Stimulated activated naive B cell treated with anti-CD40 and anti-IgM and Interleukin-4, amounts not matched to agents 10 μg/mL and 1 μg/mL and 100 μg/mL, for 72 hours (primary cell): ENCODE results near the gene GGA1.
"Not testable (repeated sequence)": the region's sequence is repeated elsewhere in the genome, so short reads cannot be mapped to it uniquely, and the experiment has no call there.

Experiments
- ATAC-seq, 2 donors: fragments of 150-1000 bp; cut with Tn5 transposase; replicated peaks; 2 replicates each; pipeline ENCODE4 v1.10.0; 2021; ENCODE audit warnings: moderate library complexity in 1 of 2
- DNase-seq: peaks from one replicate; pipeline ENCODE4 v3.0.0; 2021
- H3K27ac Mint-ChIP-seq: one replicate; pipeline ENCODE4 v1.8.0; 2022; ENCODE audit warnings: mild to moderate bottlenecking, mixed read lengths
- H3K27me3 Mint-ChIP-seq, 2 donors: one replicate each; pipeline ENCODE4 v1.8.0; 2022; ENCODE audit warnings: mixed read lengths in 2 of 2
- H3K36me3 Mint-ChIP-seq, 2 donors: one replicate each; pipeline ENCODE4 v1.8.0; 2022; ENCODE audit warnings: mixed read lengths in 2 of 2, mild to moderate bottlenecking in 1 of 2
- H3K4me1 Mint-ChIP-seq, 2 donors: one replicate each; pipeline ENCODE4 v1.8.0; 2022; ENCODE audit warnings: mixed read lengths in 2 of 2, mild to moderate bottlenecking in 1 of 2
- H3K4me3 Mint-ChIP-seq, 2 donors: one replicate each; pipeline ENCODE4 v1.8.0; 2022; ENCODE audit warnings: mild to moderate bottlenecking in 2 of 2, mixed read lengths in 2 of 2, moderate library complexity in 1 of 2
- H3K9me3 Mint-ChIP-seq, 2 donors: one replicate each; pipeline ENCODE4 v1.8.0; 2022; ENCODE audit warnings: mixed read lengths in 2 of 2, mild to moderate bottlenecking in 1 of 2

The GGA1 gene

DNA sequence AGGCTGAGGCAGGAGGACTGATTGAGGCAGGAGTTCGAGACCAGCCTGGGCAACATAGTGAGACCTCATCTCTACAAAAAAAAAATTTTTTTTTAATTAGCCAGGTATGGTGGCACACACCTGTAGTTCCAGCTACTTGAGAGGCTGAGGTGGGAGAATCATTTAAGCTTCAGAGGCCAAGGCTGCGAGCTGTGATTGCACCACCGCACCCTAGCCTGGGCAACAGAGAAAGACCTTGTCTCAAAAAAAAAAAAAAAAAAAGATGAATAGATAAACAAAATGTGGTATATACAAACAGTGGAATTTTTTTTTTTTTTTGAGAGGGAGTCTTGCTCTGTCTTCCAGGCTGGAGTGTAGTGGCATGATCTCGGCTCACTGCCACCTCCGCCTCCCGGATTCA is 17.6 kb upstream of the GGA1 start:
- Mint-ChIP-seq H3K27me3 (peaks cover 4 to 26% of the 10 kb centered on the region in 2 donors), H3K4me1 (peaks cover 13 to 24% of the 10 kb centered on the region in 2 donors)
- not testable (repeated sequence) for H3K27ac Mint-ChIP-seq, ATAC-seq, H3K4me3 Mint-ChIP-seq, H3K36me3 Mint-ChIP-seq, DNase-seq, H3K9me3 Mint-ChIP-seq

DNA sequence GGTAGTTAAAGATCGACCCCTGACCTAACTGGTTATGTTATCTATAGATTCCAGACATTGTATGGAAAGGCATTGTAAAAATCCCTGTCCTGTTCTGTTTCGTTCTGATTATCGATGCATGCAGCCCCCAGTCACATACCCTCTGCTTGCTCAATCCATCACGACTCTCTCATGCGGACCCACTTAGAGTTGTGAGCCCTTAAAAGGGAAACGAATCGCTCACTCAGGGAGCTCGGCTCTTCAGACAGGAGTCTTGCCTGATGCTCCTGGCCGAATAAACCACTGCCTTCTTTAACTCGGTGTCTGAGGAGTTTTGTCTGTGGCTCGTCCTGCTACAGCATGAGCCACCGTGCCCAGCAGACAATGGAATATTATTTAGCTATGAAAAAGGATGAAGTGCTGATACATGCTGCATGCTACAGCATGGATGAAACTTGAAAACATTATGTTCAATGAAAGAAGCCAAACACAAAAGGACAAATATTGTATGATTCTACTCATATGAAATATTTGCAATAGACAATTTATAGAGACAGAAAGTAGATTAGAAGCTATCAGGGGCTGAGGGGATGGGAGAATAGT is 16.7 kb upstream of the GGA1 start:
- no peak for DNase-seq
- peak overlapping the region; percentile 47 for H3K27ac Mint-ChIP-seq
- no peaks in the 10 kb centered on the region for H3K9me3 Mint-ChIP-seq
- no peaks in the 10 kb centered on the region for H3K36me3 Mint-ChIP-seq
- peaks cover 4 to 20% of the 10 kb centered on the region in 2 donors for H3K27me3 Mint-ChIP-seq
- peak overlapping the region; percentile 79 to 87 for H3K4me3 Mint-ChIP-seq
- peaks cover 13 to 24% of the 10 kb centered on the region in 2 donors for H3K4me1 Mint-ChIP-seq
- ATAC-seq = no peak

DNA sequence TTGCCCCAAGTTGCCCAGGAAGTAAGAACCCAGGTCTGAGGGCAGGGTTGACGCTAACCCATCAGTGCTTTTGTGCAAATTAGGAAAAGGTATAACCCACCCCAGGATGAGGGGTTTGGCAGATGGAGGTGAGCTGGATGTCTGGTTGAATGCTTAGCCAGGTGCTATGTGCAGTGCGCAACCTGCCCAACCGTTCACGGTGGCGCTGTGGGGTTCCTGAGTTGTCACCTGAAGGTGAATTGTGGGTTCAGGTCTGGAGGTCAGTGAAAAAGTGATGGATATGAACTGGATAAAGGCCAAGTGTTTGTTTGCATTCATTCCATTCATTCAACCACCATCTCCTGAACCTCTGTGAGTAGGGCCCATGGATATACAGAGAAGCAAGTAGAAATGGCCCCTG is 14.4 kb upstream of the GGA1 start:
- Mint-ChIP-seq H3K27ac (no peak overlapping the region), H3K36me3 (no peaks in the 10 kb centered on the region), H3K4me3 (no peak overlapping the region), H3K9me3 (no peaks in the 10 kb centered on the region), H3K4me1 (peaks cover 11 to 19% of the 10 kb centered on the region in 2 donors), H3K27me3 (peaks cover 3 to 10% of the 10 kb centered on the region in 2 donors)
- no peak for ATAC-seq
- DNase-seq = no peak

DNA sequence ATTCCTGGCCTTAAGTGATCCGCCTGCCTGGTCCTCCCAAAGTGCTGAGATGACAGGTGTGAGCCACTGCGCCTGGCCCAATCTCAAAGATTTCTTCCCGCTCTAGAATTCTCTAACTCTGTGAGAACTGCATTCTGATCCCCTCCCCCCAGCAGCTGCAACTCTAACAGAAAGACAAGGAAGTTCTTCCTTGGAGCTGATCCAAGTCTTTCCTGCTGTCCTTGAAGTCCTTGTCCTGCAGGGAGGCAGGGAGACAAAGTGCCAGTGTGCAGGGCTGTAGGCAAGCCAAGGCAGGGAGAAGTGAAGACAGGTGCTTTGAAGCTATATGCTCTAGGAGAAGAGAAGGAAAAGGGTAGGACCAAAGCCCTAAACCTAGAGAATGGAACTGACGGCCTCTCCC is 9.5 kb upstream of the GGA1 start:
- ATAC-seq (no peak), DNase-seq (no peak)
- no peak overlapping the region for H3K27ac Mint-ChIP-seq
- no peaks in the 10 kb centered on the region for H3K36me3 Mint-ChIP-seq
- no peak overlapping the region for H3K4me3 Mint-ChIP-seq
- H3K4me1 Mint-ChIP-seq = peaks cover 1 to 9% of the 10 kb centered on the region in 2 donors
- peaks cover 20 to 25% of the 10 kb centered on the region in 2 donors for H3K27me3 Mint-ChIP-seq
- no peaks in the 10 kb centered on the region for H3K9me3 Mint-ChIP-seq

DNA sequence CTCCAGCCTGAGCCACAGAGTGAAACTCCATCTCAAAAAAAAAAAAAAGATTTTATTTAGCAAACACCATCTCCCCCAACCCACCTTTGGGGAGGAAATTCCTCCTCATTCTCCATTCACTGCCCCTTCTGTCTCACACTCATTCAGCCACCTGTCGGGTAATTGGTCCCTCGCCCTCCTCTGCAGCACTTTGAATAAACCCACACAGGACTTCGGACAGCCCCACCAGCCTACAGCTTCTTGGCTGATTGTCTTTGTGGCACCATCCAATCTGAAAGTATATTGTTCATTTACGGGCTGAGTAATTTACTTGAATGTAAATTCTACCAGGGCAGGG is 7.5 kb upstream of the GGA1 start:
- ATAC-seq = peak in 1 of 2 donors; percentile 10
- H3K4me1 Mint-ChIP-seq = peaks cover 1 to 9% of the 10 kb centered on the region in 2 donors
- H3K27me3 Mint-ChIP-seq = peaks cover 27 to 29% of the 10 kb centered on the region in 2 donors
- DNase-seq = no peak
- H3K4me3 Mint-ChIP-seq = no peak overlapping the region
- H3K27ac Mint-ChIP-seq = no peak overlapping the region
- H3K9me3 Mint-ChIP-seq = no peaks in the 10 kb centered on the region
- no peaks in the 10 kb centered on the region for H3K36me3 Mint-ChIP-seq

DNA sequence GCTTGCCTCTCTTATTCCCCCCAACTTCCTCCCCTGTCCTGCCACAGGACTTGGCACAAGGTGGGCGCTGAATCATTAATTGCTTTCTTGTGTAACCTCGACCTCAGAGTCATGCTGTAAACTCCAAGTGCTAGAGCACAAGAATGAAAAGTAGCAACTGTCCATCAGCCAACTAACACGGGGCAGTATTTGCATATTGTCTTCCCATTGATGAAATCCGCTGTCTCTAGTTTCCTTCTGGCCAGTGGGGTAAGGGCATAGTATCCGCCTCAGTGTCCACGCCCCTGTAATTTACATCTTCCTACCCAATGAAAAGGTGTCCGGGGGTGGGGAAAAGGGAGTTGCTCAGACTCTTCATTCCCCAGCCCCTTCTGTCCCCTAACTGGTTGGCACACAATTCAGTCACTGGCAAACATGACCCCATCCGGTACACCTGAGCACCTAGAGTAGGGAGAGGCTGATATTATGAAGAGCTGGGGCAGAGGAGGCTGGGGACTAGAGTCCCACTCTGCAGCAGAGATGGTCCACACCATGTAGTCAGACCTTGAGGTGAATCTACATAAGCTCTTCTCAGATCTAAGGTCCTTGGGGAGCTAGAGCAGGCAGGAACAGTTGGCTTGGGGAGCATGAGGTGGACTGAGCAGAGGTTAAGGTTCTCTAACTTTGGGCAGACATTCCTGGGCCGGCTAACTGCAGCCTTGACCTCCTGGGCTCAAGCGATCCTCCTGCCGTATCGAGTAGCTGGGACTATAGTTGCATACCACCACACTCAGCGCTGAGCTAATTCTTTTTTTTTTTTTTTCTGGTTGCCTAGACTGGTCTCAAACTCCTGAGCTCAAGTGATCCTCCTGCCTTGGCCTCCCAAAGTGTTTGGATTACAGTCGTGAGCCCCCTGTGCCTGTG is 6.8 kb upstream of the GGA1 start:
- H3K4me3 Mint-ChIP-seq = no peak overlapping the region
- no peaks in the 10 kb centered on the region for H3K9me3 Mint-ChIP-seq
- peak; percentile 42 to 48 for ATAC-seq
- no peak overlapping the region for H3K27ac Mint-ChIP-seq
- peaks cover 1 to 10% of the 10 kb centered on the region in 2 donors for H3K4me1 Mint-ChIP-seq
- H3K27me3 Mint-ChIP-seq = peaks cover 27 to 29% of the 10 kb centered on the region in 2 donors
- DNase-seq = no peak
- no peaks in the 10 kb centered on the region for H3K36me3 Mint-ChIP-seq

DNA sequence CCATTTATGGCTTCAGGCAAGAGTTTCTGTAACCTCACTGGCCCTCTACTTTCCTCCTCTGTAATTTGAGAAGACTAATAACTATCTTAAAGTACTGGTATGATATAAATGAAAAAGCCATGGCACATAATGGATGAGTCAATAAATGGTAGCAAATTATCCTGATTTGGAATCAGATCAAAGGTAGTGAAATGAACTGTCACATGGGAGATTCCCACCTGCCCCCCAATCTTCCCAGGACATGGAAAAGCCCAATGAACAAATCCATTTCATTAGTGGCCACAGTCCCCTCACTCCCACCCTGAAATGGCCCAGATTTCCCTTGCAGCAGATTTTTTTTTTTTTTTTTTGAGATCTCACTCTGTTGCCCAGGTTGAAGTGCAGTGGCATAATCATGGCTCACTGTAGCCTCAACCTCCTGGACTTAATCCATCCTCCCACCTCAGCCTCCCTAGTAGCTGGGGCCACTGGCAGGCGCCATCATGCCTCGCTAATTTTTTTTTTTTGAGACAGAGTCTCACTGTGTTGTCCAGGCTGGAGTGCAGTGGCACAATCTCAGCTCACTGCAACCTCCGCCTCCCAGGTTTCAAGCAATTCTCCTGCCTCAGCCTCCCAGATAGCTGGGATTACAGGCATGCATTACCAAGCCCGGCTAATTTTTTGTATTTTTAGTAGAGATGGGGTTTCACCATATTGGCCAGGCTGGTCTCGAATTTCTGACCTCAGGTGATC is 5.9 kb upstream of the GGA1 start:
- not testable (repeated sequence) for ATAC-seq

DNA sequence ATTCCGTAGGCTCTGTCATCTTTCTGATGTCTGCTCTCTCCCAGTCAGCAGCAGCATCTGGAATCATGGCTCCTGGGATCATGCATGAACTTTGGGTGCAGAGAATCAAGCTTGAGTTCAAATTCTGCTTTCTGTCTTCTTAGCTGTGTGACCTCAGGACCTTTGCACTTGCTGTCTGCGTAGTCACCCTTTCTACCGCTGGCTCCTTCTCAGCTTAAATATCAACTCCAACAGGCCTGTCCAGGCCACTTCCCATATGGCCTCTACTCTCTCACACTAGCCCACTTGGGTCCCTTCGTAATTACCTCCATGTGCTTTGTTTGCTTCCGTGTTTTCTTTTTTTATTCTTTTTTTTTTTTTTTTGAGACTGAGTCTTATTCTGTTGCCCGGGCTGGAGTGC is 4.6 kb upstream of the GGA1 start:
- no peak for ATAC-seq
- no peak for DNase-seq
- Mint-ChIP-seq H3K27me3 (peaks cover 26 to 29% of the 10 kb centered on the region in 2 donors), H3K27ac (no peak overlapping the region), H3K4me3 (no peak overlapping the region), H3K4me1 (peaks cover 10 to 21% of the 10 kb centered on the region in 2 donors), H3K9me3 (no peaks in the 10 kb centered on the region), H3K36me3 (no peaks in the 10 kb centered on the region)

More for the DNA sequence above, 5.9 kb upstream of the GGA1 start:
- H3K4me3 Mint-ChIP-seq, H3K9me3 Mint-ChIP-seq, DNase-seq, H3K27ac Mint-ChIP-seq, H3K36me3 Mint-ChIP-seq: not testable (repeated sequence)
- peaks cover 5 to 15% of the 10 kb centered on the region in 2 donors for H3K4me1 Mint-ChIP-seq
- H3K27me3 Mint-ChIP-seq = peaks cover 27 to 29% of the 10 kb centered on the region in 2 donors

DNA sequence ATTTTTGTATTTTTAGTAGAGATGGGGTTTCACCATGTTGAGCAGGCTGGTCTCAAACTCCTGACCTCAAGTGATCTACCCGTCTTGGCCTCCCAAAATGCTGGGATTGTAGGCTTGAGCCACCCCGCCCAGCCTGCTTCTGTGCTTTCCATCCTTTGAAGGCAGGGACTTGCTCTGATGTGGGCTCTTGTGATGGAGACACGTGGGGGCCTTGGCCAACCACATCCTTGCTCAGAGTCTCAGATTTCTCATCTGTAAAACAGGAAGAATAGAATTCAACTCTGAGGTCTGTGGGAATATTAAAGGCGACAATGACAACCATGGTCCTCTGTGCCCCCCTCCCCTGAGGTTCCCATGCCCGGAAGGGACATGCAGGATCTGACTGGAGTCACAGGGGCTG is 3.8 kb upstream of the GGA1 start:
- H3K27me3 Mint-ChIP-seq = peaks cover 24 to 29% of the 10 kb centered on the region in 2 donors
- no peak for DNase-seq
- H3K4me3 Mint-ChIP-seq = no peak overlapping the region
- H3K27ac Mint-ChIP-seq = no peak overlapping the region
- peaks cover 4 to 7% of the 10 kb centered on the region in 2 donors for H3K36me3 Mint-ChIP-seq
- no peak for ATAC-seq
- peaks cover 15 to 29% of the 10 kb centered on the region in 2 donors for H3K4me1 Mint-ChIP-seq
- H3K9me3 Mint-ChIP-seq = no peaks in the 10 kb centered on the region

DNA sequence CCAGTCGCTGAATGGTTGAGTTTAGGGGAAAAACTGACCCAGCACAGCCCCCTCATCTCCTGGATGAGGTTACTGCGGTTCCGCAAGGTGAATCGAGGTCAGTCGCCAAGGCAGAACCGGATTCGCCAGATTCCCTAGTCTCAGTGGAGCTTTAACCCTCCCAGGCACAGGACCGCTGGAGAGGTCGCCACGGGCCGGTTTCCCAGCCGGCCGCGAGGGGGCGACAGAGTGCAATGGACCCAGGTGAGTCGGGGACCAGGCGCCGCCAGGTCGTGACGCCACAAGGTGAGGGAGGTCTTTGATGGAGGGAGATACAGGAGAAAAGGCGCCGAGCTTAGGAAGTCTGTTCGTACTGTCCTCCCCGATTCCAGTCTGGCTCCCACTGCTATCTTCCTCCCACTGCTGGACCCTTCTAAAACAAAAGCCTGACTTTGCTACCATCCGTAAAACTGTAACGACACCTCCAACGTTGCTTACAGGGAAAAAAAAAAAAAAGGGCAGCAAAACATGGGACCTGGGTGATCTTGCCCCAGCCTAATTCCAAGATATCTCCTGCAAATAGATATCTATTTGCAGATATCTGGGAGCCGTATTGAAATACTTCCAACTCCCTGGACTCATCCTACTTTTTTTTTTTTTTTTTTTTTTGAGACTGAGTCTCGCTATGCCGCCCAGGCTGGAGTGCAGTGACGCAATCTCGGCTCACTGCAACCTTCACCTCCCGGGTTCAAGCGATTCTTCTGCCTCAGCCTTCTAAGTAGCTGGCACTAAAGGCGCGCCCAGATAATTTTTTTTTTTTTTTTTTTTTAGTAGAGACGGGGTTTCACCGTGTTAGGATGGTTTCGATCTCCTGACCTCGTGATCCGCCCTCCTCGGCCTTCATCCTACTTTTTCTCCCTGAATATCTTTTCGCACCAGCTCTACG is 1.4 kb upstream of the GGA1 start:
- peak; percentile 82 for DNase-seq
- Mint-ChIP-seq H3K4me1 (peaks cover 22 to 34% of the 10 kb centered on the region in 2 donors), H3K4me3 (peak overlapping the region; percentile 98), H3K9me3 (no peaks in the 10 kb centered on the region), H3K27me3 (peaks cover 16 to 18% of the 10 kb centered on the region in 2 donors), H3K36me3 (peaks cover 4 to 9% of the 10 kb centered on the region in 2 donors), H3K27ac (peak overlapping the region; percentile 99)
- ATAC-seq = peak; percentile 24 to 38

DNA sequence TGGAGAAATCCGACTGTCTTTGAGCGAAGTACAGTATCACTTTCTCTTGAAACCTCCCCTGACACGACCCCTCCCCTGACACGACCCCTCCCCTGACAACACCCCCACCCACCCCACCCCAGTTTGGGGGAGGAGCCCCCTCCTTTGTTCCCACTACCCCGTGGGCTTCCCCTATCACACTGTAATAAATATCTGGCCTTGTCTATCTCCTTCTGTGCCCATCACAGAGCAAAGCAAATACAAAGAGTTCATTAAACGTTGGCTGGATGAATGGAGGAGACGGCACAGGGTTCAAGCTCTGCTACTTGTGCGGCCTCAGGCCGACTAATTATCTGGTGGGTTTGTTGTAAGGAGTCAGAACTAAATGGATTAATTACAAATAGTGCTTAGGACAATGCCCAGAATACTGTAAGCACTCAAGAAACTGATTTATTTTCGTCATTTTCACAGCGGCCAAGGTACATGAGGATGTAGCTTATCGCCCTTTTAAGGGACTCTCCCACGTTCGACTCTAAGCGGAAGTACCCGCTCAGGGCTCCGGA is 628 bp upstream of the GGA1 start:
- H3K27me3 Mint-ChIP-seq = peaks cover 11 to 12% of the 10 kb centered on the region in 2 donors
- peaks cover 4 to 12% of the 10 kb centered on the region in 2 donors for H3K36me3 Mint-ChIP-seq
- H3K27ac Mint-ChIP-seq = peak overlapping the region; percentile 99
- H3K4me3 Mint-ChIP-seq = peak overlapping the region; percentile 98
- ATAC-seq (peak; percentile 3 to 11), DNase-seq (no peak)
- H3K9me3 Mint-ChIP-seq = no peaks in the 10 kb centered on the region
- H3K4me1 Mint-ChIP-seq = peaks cover 24 to 39% of the 10 kb centered on the region in 2 donors

DNA sequence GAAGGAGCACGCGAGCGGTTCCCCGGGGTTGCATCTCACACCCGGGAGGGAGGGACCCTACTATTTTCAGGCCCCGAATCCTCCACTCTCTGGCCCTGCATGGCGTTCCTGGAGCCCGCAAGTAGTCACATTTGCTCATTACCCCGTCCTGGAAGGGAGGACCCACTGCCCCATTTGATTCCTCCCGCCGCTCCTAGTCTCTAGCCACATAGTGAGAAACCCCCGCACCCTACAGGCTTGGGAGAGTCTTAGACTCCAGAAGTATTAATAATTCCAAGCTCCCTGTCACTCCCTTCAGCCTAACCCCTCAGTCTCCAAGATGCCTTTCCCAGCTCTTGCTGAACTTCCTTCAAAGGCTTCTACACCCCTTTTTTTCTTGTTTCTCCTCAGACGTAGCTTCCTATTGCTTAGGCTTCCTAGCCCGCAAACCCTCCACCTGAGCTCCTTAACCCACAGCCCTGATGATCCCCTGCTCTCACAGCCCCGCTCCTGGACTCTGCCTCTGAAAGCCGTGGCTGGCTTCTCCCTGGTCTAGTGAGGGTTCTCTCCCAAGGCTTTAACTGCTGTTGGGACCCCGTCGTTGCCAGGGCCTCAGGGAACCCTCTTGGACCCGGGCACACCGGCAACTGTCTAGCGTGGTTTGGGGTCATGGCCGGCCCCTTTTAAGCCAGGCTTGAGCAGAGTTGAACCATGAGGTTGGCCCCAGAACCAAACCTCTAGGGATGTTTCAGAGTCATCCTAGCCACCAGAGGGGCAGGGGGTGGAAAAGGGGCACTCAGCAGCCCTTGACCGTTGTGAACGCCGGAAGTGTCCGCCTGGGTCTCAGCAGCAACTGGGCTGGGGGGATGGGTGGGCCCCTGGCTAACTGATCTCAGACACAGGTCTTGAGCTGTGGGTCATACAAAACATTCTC is 862 bp downstream of the GGA1 start:
- Mint-ChIP-seq H3K9me3 (no peaks in the 10 kb centered on the region), H3K27me3 (peaks cover 7 to 12% of the 10 kb centered on the region in 2 donors), H3K4me1 (peaks cover 24 to 48% of the 10 kb centered on the region in 2 donors), H3K27ac (peak overlapping the region; percentile 99), H3K36me3 (peaks cover 11 to 23% of the 10 kb centered on the region in 2 donors), H3K4me3 (peak overlapping the region; percentile 98)
- peak; percentile 37 for DNase-seq
- ATAC-seq = peak in 1 of 2 donors; percentile 5
